T-helper 17 cell (primary cell): ENCODE results near the gene FMNL2. TPM values are rescaled to one million over a fixed set of nuclear protein-coding genes. Genes with fewer than 3 reads are reported as not detected.
"Not testable (repeated sequence)": the region's sequence is repeated elsewhere in the genome, so short reads cannot be mapped to it uniquely, and the experiment has no call there.

Experiments
- ATAC-seq: fragments of 150-1000 bp; cut with Tn5 transposase; 2 replicates; pipeline ENCODE4 v1.10.0; 2021; ENCODE audit warnings: mild to moderate bottlenecking, moderate library complexity
- DNase-seq, 3 donors: peaks; one replicate each; pipeline versions ENCODE4 v3.0.0 to v3.0.0-alpha.2; 2020 to 2021
- H3K9me3 ChIP-seq: one replicate; pipeline ENCODE4 v1.7.0; 2013; ENCODE audit warnings: low read length, mild to moderate bottlenecking; ENCODE audit not compliant: control insufficient read depth, poor library complexity, severe bottlenecking
- H3K27ac Mint-ChIP-seq: one replicate; pipeline ENCODE4 v1.8.0; 2022; ENCODE audit warnings: mild to moderate bottlenecking, moderate library complexity, mixed read lengths
- H3K27me3 Mint-ChIP-seq: one replicate; pipeline ENCODE4 v1.8.0; 2022; ENCODE audit warnings: mixed read lengths
- H3K36me3 Mint-ChIP-seq: one replicate; pipeline ENCODE4 v1.8.0; 2022; ENCODE audit warnings: low read depth, mixed read lengths
- H3K4me1 Mint-ChIP-seq: one replicate; pipeline ENCODE4 v1.8.0; 2022; ENCODE audit warnings: mild to moderate bottlenecking, mixed read lengths
- H3K4me3 Mint-ChIP-seq: one replicate; pipeline ENCODE4 v1.8.0; 2022; ENCODE audit warnings: mild to moderate bottlenecking, moderate library complexity, mixed read lengths
- total RNA-seq, 4 donors: library from RNA in 2 of 4; stranded (reverse) in 2 of 4; gene quantifications; one replicate each; pipeline ENCODE4 v1.2.3 and lab custom pipeline; 2022 to 2026

Gene FMNL2
- total RNA-seq, 2 donors from 2014 or later, result 0.34 to 0.40 TPM

DNA sequence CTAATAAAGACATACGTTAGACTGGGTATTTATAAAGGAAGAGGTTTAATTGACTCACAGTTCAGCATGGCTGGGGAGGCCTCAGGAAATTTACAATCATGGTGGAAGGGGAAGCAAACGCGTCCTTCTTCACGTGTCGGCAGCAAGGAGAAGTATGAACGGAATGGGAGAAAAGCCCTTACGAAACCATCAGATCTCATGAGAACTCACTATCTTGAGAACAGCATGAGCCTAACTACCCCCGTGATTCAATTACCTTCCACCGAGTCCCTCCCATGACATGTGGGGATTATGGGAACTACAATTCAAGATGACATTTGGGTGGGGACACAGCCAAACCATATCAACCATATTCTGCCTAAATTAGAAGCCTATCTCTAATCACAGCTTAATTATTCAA is 53.3 kb downstream of the FMNL2 start:
- H3K27me3 Mint-ChIP-seq, H3K9me3 ChIP-seq, ATAC-seq, H3K4me1 Mint-ChIP-seq, H3K4me3 Mint-ChIP-seq, H3K27ac Mint-ChIP-seq, DNase-seq, H3K36me3 Mint-ChIP-seq: not testable (repeated sequence)

DNA sequence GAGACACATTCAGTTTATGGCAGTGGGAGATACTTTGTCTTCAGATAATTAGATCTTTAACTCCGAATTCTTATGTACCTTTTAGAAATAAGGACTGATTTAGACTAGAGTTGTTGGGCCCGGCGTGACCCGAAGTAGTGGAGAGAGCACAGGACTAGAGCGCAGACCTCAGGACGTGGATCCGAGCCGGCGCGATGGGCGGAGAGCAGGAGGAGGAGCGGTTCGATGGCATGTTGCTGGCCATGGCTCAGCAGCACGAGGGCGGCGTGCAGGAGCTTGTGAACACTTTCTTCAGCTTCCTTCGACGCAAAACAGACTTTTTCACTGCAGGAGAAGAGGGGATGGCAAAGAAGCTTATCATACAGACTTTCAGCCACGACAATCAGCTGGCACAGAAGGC is 54.5 kb downstream of the FMNL2 start:
- no peaks in the 10 kb centered on the region for H3K27me3 Mint-ChIP-seq
- DNase-seq (no peak), ATAC-seq (no peak)
- H3K9me3 ChIP-seq, result no peaks in the 10 kb centered on the region
- no peaks in the 10 kb centered on the region for H3K4me1 Mint-ChIP-seq
- no peak overlapping the region for H3K4me3 Mint-ChIP-seq
- no peak overlapping the region for H3K27ac Mint-ChIP-seq
- H3K36me3 Mint-ChIP-seq, result no peaks in the 10 kb centered on the region

DNA sequence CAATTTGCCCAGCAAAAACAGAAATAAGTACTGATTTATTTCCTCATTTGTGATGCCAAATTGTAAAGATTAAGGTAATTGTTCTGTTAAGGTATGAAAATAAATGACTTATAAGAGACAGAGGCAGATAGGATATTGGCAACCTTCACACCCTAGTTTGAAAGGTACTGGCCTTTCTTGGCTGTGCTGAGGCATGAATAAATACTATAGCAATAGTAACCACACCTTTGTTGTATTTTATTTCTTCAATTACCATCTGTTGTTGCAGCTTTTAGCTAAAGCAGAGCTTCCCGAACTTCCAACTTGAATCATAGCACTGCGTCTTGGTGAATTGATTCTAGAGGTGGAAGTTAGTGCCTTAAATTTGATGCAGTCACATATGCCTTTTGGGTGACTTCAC is 55.9 kb downstream of the FMNL2 start:
- no peak overlapping the region for H3K27ac Mint-ChIP-seq
- H3K4me1 Mint-ChIP-seq, result no peaks in the 10 kb centered on the region
- no peak overlapping the region for H3K4me3 Mint-ChIP-seq
- no peaks in the 10 kb centered on the region for H3K27me3 Mint-ChIP-seq
- H3K36me3 Mint-ChIP-seq, result no peaks in the 10 kb centered on the region
- DNase-seq (no peak), ATAC-seq (no peak)
- no peaks in the 10 kb centered on the region for H3K9me3 ChIP-seq

DNA sequence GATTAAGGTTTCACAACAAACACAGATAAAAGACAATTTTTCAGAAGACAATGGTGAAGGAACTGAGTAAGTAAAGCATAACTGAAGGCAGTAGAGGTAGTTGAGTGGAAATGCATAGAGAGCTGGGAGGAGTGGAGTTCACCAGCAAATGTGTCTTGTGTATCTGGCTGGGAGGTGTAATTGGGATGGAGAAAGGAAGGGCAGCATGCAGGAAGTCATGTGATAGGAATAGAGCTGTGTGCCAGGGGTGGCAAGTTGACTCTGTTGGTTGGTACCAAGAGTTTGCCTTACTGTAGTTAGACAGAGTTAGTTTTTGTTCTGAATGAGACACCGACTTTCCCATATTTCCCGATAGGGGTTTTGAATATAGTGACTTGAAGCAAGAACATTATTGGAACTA is 56.3 kb downstream of the FMNL2 start:
- Mint-ChIP-seq H3K27ac (no peak overlapping the region), H3K36me3 (no peaks in the 10 kb centered on the region), H3K4me1 (no peaks in the 10 kb centered on the region), H3K4me3 (no peak overlapping the region), H3K27me3 (no peaks in the 10 kb centered on the region)
- ATAC-seq (no peak), DNase-seq (no peak)
- no peaks in the 10 kb centered on the region for H3K9me3 ChIP-seq

DNA sequence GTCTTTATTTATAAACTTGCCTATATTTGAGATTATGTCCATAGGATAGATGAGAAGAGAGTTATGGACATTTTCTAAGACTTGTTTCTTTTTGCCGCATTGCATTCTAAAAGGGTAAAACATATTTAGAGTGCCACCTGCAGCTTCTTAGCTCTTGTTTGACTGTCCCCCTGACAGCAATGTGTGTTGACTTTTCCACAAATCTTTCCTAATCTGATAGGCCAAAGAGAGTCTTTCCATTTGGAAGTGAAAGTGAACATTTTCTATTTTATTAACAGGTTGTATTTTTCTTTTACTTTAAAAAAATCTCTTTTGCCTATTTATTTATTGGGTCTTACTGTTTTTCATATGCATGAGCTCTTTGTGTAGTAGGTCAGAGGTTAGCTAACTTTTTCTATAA is 58.4 kb downstream of the FMNL2 start:
- no peaks in the 10 kb centered on the region for H3K4me1 Mint-ChIP-seq
- H3K9me3 ChIP-seq, result no peaks in the 10 kb centered on the region
- H3K27me3 Mint-ChIP-seq, result peaks cover 18% of the 10 kb centered on the region
- H3K27ac Mint-ChIP-seq, result no peak overlapping the region
- no peak for DNase-seq
- no peaks in the 10 kb centered on the region for H3K36me3 Mint-ChIP-seq
- H3K4me3 Mint-ChIP-seq, result no peak overlapping the region
- no peak for ATAC-seq

DNA sequence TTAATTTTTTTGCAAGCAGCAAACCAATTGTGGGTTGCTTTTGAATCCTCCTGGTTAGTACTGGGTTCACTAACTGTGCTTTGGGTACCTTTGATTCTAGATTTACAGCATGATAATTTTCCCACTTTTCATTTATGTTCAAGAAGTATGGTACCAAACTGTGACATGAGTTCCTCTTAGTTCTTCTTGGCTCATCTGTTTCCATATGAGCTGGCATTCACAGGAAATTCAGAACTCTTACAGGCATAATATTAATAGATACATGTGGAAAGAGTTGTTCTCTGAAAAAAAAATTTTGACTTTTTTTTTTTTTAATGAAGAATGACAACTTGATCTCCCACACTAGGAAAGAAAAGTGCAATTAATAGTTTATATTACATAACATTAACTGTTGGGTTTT is 59.4 kb downstream of the FMNL2 start:
- Mint-ChIP-seq H3K27me3 (peaks cover 19% of the 10 kb centered on the region), H3K27ac (no peak overlapping the region), H3K4me1 (no peaks in the 10 kb centered on the region), H3K36me3 (no peaks in the 10 kb centered on the region), H3K4me3 (no peak overlapping the region)
- DNase-seq (no peak), ATAC-seq (no peak)
- H3K9me3 ChIP-seq, result no peaks in the 10 kb centered on the region

DNA sequence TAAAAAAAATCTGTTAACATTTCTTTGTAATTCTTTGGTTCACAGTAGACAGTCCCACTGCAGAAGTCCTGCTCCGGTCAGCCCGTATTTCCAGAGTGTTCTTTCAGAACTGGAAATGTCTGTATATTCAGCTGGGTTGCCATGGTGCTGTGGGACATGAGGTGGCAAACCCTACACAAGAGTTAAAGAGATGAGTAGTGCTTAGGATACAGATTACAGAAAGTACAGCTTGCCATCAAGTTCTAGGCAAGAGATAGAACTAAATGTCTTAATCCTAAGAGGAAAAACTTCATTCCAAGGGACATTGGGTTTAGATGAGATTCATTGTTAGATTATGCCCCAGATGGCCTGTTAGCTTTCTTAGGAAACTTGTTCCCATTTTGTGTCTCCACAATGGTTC is 60.1 kb downstream of the FMNL2 start:
- no peaks in the 10 kb centered on the region for H3K9me3 ChIP-seq
- H3K4me1 Mint-ChIP-seq, result no peaks in the 10 kb centered on the region
- peaks cover 19% of the 10 kb centered on the region for H3K27me3 Mint-ChIP-seq
- H3K36me3 Mint-ChIP-seq, result no peaks in the 10 kb centered on the region
- H3K27ac Mint-ChIP-seq, result no peak overlapping the region
- no peak overlapping the region for H3K4me3 Mint-ChIP-seq
- ATAC-seq, result no peak
- no peak for DNase-seq

DNA sequence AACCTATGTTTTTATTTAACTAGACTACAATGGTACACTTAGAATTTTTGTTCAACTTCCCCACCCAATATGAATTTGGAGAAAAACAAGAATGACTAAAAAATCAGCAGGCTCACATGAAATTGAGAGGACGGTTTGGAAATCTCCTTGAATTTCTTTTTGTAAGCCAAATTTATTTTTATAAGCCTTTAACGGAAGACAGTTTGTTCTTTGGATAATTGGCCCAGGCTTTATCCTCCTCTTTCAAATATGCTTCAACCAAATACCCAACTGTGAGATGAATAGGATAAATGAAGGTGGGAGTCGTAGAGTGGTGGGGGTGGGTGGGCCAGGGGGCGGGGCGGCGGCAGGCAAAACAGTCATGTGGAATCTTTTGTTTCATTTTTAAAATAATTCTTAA is 60.6 kb downstream of the FMNL2 start:
- H3K9me3 ChIP-seq, result no peaks in the 10 kb centered on the region
- no peak overlapping the region for H3K27ac Mint-ChIP-seq
- peaks cover 19% of the 10 kb centered on the region for H3K27me3 Mint-ChIP-seq
- no peaks in the 10 kb centered on the region for H3K4me1 Mint-ChIP-seq
- no peaks in the 10 kb centered on the region for H3K36me3 Mint-ChIP-seq
- no peak for ATAC-seq
- no peak for DNase-seq
- H3K4me3 Mint-ChIP-seq, result no peak overlapping the region

DNA sequence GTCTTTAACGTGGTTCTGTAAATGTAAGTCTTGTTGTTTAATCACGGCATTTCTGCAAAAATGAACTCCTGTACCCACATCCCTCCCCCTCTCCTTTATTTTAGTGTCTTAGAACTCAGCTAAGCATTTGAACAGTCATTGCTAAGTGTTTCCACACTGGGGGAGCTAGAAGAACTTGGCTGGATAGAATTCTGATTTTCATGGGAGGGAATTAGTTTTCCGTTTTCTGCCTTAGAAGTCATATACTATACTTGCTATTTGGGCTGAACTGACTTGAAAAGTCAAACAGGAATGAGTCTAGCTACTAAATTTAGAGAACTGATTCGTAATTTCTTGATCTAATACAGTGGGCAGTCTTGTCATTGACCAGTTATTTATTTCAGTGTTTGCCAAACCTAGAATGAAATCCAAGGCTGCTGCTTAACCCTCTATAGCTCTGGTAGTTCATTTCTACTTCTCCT is 61.1 kb downstream of the FMNL2 start:
- Mint-ChIP-seq H3K36me3 (no peaks in the 10 kb centered on the region), H3K4me3 (no peak overlapping the region), H3K27me3 (peaks cover 19% of the 10 kb centered on the region), H3K4me1 (no peaks in the 10 kb centered on the region), H3K27ac (no peak overlapping the region)
- DNase-seq (no peak), ATAC-seq (no peak)
- H3K9me3 ChIP-seq, result no peaks in the 10 kb centered on the region

DNA sequence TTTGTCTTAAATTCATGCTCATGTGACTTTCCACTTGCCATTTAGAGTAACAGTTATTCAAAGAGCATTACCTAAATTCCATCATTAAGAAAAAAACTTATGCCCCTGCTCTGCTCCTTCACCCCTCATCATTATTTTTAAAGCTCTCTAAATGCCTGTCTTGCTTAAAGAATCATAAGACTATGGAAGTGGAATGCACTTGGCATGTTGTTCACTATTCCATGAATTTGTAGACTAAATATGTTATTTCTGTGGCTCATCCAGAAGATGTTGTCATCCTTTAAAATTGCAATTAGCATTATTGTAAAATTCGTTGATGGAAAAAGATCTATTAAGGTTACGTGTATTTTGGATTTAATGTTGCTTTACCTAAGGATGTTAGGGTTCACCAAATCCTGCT is 61.8 kb downstream of the FMNL2 start:
- Mint-ChIP-seq H3K27ac (no peak overlapping the region), H3K27me3 (peaks cover 19% of the 10 kb centered on the region), H3K36me3 (no peaks in the 10 kb centered on the region), H3K4me3 (no peak overlapping the region), H3K4me1 (no peaks in the 10 kb centered on the region)
- ATAC-seq (no peak), DNase-seq (no peak)
- no peaks in the 10 kb centered on the region for H3K9me3 ChIP-seq

DNA sequence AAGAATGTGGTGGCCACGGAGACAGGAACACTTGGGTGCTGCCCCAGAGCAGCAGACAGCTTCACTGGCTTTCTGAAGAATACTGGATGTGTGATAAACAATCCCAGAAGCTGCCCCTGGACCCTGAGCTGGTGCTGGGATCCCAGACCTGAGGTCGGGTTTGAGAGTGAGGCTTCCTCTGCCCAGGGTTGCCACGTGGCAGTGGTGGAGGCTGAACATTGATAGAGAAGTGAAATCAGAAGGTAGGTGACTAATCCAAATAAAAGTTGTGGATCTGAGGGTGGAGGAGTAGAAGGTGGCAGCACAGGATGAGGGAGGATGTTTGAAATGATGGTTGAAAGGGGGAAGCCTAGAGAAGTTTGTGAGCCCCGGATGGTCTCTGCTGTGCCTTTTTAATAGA is 64.0 kb downstream of the FMNL2 start:
- Mint-ChIP-seq H3K36me3 (no peaks in the 10 kb centered on the region), H3K4me3 (no peak overlapping the region), H3K27ac (no peak overlapping the region)

DNA sequence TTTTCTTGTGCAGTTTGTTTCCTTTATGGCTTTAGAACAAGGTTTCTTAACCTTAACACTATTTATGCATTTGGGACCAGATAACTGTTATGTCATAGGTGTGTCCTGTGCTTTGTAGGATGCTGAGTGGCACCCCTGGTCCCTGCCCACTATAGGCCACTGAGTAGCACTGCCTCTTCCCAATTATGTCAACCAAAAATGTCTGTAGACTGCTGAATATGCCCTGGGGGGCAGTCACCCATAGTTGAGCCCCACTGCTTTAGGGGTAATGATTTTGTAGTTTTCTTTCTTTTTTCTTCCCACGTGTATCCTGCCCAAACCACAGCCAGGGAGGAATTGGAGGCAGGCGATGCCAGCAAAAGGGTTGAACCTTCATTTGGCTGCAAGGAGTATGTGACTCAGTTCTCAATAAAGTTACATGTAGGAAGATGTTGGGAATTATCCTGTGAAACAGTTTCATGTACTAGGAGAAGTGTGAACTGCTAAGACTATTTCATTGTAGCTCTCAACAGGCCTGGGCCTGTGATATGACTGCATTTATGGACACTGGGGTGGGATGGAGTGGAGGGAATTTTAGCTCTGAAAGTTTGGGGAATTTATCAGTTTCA is 65.7 kb downstream of the FMNL2 start:
- DNase-seq, result no peak
- peaks cover 39% of the 10 kb centered on the region for H3K27me3 Mint-ChIP-seq
- no peaks in the 10 kb centered on the region for H3K9me3 ChIP-seq
- H3K36me3 Mint-ChIP-seq, result no peaks in the 10 kb centered on the region
- H3K27ac Mint-ChIP-seq, result no peak overlapping the region
- no peak for ATAC-seq
- no peaks in the 10 kb centered on the region for H3K4me1 Mint-ChIP-seq
- H3K4me3 Mint-ChIP-seq, result no peak overlapping the region

More for the DNA sequence above, 64.0 kb downstream of the FMNL2 start:
- peaks cover 30% of the 10 kb centered on the region for H3K27me3 Mint-ChIP-seq
- no peak for ATAC-seq
- H3K9me3 ChIP-seq, result no peaks in the 10 kb centered on the region
- no peaks in the 10 kb centered on the region for H3K4me1 Mint-ChIP-seq
- no peak for DNase-seq

DNA sequence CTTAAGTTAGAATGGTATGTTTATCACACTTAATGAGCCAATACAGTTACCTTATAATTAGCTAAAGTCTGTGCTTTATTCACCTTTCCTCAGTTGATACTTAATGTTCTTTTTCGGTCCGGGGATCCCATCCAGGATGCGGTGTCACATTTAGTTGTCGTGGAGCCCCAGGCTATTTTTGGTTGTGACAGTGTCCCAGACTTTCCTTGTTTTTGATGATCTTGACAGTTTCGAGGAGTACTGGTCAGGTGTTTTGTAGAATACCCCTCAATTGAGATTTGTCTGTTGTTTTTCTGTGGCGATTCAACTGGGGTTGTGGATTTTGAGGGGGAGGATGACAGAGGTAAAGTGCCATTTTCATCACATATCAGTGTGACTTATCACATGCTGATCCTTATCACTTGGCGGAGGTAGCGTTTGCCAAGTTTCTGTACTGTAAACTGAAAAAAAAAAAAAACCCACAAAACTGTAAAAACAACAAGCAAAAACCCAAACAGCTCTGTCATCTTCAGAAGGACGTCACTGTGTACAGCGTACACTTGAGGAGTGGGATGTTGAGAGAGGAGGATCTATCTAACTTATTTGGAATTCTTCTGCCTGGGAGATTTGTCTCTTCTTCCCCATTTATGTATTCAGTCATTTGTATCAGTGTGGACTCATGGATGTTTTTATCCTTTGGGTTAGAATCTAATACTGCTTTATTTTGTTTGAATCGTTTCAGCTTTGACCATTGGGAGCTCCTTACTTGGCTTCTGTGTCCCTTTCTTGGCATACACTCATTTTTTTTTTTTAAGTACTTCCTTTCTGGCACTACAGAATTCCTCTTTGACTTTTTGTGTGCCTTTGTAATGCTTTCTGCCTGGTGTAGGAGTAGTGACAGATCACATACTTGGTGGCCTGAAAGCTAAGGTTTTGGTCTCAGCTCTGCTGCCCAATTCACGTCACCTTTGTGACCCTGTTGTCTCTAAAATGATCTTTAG is 68.1 kb downstream of the FMNL2 start:
- DNase-seq, result no peak
- H3K4me1 Mint-ChIP-seq, result peaks cover 2% of the 10 kb centered on the region
- H3K4me3 Mint-ChIP-seq, result no peak overlapping the region
- peak; percentile 40 for ATAC-seq
- no peaks in the 10 kb centered on the region for H3K9me3 ChIP-seq
- no peaks in the 10 kb centered on the region for H3K36me3 Mint-ChIP-seq
- peaks cover 42% of the 10 kb centered on the region for H3K27me3 Mint-ChIP-seq
- no peak overlapping the region for H3K27ac Mint-ChIP-seq
